HPDE6-E6E7 (cell line): Measurements from ENCODE around the gene PLK5.
"Not testable (repeated sequence)": the region's sequence is repeated elsewhere in the genome, so short reads cannot be mapped to it uniquely, and the experiment has no call there.

ENCODE experiments used
- DNase-seq: peaks from one replicate; pipeline ENCODE4 v3.0.0; 2011; ENCODE audit warnings: missing footprints; ENCODE audit errors: extremely low spot score

Gene PLK5

DNA sequence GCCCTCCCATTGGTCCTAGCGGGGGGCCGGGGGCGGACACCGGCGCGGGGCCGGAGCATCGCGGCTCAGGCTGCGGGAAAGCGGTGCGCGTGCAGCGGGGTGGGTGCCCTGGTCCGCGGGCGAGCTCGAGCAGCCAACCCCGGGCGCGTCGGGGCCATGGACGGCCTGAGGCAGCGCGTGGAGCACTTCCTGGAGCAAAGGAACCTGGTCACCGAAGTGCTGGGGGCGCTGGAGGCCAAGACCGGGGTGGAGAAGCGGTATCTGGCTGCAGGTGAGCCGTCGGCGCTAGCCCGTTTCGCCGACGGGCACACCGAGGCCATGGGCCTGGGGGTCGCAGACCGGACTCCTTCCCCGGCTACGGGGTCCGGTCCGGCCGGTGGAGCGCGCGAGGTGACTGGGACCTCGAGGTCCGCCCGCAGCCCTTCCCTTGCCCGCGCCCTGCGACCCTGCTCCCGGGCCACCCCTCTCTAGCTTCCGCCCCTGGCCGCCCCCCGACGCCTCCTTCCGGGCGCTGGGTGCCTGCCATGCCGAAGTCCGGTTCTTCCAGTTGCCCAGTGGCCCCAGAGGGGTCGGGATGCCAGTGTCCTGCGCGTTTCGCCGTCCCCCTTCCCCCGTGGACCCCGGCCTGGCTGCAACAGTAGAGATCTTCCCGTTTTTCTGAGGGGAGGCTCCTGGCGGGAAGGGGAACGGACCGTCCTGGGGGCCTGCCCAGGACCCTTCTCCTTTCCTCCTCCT is 32.6 kb upstream of the PLK5 start, which contains the start of gene REEP6:
TSS of gene REEP6 (plus strand) at position 68 of the 735 bp plus-strand sequence. CDS start at position 157, 89 bp downstream.
- DNase-seq = no peak

DNA sequence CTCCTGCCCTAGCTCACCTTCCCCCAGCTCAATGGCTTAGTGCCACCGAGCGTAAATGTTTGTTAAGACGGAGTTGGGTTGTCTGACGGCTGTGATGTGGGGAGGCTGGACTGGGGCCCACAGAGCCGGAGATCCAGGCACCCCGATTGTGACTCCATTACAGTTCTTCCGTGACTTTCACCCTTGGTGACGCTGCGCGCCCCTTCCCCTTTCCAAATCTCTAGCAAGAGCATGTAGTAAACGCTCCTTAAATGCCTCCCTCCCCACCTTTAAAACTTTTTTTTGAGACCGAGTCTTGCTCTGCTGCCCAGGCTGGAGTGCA is 32.1 kb upstream of the PLK5 start:
- DNase-seq = no peak

DNA sequence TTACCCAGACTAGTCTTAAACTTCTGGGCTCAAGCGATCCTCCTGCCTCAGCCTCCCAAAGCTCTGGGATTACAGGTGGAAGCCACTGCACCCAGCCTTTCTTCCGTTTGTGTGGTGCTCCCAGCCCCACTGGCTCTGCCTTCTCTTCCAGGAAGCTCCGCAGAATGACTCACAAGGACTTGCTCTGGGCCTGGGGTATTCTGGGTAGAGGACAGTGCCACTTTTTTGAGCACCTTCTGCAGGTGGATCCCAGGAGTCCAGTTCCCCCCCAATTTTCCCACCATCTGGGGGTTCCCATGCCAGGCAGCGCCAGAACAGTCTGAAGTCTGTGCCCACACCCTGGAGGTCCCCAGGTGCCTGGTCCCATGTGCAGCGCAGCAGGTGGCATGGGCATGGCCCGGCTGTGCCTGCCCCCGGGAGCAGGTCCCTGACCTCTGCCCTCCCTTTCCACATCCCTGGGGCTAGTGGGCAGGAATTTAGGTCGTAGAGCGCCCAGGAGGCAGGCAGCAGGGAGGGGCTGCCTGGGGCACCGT is 31.3 kb upstream of the PLK5 start:
- DNase-seq = no peak

DNA sequence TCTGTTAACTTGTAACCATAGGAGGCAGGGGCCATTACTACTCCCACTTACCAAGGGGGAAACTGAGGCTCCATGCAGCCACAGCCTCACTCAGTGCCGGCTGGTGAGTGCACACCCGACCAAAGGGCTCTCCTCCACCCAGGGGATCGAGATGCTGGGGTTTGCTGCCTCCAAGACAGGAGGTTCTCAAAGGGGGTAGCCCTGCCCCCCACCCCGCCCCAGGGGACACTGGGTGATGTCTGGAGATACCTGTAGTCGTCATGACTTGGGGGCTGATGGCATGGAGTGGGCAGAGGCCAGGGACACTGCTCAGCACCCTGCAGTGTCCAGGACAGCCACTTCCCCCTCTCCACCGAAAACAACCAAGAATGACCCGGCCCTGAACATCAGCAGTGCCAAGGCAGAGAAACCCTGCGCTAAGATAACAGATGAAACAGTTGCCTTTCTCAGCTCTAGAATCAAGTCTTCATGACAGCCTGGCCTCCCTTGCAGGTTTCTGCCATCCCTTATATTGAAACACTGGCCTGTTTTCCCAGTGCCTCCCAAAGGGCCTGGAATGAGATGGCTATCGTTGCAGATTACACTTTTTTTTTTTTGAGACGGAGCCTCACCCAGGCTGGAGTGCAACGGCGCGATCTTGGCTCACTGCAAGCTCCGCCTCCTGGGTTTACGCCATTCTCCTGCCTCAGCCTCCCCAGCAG is 29.6 kb upstream of the PLK5 start:
- DNase-seq = no peak

DNA sequence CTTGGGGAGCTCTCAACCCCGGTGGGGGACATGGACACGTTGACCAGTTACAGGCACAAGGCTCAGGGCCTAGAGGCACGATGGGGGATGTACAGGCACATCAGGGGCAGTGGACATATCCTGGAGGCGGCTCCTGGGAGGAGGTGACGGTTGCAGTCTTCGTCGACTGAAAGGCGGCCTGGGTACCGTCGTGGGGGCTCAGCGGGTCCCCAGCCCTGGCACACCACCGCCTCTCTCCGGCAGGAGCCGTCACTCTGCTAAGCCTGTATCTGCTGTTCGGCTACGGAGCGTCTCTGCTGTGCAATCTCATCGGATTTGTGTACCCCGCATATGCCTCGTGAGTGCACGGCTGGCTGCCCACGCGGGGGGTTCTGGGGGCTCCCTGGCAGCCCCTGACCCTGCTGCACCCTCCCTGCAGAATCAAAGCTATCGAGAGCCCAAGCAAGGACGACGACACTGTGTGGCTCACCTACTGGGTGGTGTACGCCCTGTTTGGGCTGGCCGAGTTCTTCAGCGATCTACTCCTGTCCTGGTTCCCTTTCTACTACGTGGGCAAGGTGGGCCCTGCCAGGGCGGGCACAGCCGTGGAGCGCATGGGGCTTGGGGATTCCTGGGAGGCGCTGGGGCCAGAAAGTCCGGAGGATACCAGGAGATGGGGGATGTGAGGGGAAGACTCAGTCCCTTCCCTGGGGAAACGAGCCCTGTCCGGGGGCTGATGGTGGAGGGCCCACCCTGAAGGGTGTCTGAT is 28.7 kb upstream of the PLK5 start:
- DNase-seq = no peak

DNA sequence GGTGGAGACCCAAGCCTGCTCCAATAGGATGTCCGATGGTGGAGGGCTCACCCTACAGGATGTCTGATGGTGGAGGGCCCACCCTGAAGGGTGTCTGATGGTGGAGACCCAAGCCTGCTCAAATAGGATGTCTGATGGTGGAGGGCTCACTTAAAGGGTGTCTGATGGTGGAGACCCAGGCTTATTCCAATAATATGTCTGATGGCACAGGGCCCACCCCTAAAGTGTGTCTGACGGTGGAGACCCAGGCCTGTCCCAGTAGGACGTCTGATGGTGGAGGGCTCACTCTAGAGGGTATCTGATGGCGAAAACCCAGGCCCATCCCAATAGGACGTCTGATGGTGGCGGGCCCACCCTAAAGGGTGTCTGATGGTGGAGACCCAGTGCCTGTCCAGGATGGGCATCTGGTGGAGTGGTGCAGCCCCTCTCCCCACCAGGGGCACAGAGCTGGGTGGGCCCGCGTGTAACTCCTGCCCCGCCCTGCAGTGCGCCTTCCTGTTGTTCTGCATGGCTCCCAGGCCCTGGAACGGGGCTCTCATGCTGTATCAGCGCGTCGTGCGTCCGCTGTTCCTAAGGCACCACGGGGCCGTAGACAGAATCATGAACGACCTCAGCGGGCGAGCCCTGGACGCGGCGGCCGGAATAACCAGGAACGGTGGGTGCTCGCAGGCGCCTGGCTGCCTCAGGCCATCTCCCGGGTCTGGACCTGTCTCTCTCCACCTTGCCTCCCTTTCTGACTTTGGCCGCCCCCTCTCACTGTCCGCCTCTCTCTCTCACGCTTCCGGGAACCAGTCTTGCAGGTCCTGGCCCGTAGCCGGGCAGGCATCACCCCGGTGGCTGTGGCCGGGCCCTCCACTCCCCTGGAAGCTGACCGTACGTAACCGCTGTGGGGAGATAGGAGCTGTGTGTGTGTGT is 27.8 kb upstream of the PLK5 start:
- no peak for DNase-seq

DNA sequence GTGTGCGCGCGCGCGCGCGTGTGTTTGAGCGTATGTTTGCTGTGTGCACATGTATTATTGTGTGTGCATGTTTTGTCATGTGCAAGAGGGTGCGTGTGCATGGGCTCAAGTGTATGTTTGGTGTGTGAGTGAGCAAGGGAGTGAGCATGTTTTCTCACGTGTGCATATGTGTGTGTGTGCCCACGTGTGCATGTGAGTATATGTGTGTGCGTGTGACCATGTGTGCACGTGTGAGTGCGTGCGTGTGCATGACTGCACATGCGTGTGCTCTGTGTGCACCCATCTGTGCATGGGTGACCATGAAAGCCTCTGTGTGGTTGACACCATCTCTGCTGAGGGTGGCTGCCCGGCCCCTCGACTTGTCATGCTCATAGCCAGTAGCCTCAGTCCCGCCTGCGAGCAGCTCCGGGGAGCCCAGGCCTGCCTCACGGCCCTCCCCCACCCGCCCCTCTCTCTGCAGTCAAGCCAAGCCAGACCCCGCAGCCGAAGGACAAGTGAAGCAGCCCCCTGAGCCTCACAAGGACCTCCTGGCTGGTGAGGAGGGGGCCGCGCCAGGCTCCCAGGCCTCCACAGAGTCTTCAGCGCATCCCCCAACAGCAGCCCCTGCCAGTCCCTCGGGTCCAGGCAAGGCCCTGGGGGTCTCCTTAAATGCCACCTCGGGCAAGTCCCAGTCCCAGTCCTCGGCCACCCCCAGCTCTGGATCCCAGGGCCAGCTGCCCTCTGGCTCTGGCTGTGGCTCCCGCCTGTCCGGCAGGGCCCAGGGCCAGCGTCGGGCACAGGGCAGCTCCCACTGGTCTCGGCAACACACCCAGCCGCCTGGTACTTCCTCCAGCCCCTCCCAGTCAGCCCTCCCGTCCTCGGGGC is 26.9 kb upstream of the PLK5 start:
- DNase-seq = no peak

DNA sequence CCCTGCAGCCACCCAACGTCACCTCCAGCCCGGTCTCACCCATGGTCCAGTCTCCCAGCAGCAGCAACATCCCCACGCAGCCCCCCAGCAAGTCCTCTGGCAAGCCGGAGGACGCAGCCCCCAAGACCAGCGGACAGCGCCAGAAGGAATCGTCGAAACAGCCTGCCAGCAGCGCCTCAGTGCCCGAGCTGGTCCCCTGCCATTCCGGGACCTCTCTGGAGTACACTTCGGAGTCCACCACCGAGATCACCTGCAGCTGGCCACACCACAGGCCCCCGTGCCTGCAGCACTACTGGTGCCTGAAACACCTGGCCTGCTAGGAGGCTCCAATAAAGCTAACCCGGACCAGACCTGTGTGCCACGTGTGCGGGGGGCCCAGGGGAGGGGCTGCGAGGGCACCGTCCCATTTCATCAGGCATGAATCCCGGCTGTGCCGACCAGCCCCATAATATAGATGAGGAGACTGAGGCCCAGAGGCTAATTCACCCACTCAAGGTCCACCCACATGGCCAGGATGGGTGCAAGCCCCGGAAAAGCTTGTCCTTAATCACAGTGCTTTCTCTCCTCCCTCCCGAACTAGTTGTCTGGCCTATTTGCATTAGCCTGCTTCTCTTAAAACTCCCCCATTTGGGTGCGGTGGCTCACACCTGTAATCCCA is 26.2 kb upstream of the PLK5 start:
- DNase-seq = no peak

DNA sequence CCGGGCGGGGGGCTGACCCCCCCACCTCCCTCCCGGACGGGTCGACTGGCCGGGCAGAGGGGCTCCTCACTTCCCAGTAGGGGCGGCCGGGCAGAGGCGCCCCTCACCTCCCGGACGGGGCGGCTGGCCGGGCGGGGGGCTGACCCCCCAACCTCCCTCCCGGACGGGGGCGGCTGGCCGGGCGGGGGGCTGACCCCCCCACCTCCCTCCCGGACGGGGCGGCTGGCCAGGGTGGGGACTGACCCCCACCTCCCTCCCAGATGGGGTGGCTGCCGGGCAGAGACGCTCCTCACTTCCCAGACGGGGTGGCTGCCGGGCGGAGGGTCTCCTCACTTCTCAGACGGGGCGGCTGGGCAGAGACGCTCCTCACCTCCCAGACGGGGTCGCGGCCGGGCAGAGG is 24.6 kb upstream of the PLK5 start:
- DNase-seq = not testable (repeated sequence)

DNA sequence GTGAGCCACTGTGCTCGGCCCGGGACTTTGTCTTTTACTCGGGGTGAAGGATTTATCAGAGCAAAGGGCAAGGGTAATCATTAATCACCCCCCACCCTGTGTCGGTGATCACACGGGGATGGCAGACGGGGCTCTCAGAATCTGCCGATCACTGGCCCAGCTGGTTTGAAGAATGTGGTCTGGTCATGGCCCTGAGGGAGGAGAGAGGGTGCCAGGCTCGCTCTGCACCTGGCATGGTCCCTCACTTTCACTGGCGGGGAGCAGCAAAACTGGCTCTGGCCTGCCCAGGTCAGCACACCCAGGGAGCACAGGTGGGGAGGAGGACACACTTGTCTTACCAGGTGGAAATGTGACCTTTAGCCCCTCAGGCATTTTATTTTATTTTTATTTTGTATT is 22.7 kb upstream of the PLK5 start:
- DNase-seq = no peak

DNA sequence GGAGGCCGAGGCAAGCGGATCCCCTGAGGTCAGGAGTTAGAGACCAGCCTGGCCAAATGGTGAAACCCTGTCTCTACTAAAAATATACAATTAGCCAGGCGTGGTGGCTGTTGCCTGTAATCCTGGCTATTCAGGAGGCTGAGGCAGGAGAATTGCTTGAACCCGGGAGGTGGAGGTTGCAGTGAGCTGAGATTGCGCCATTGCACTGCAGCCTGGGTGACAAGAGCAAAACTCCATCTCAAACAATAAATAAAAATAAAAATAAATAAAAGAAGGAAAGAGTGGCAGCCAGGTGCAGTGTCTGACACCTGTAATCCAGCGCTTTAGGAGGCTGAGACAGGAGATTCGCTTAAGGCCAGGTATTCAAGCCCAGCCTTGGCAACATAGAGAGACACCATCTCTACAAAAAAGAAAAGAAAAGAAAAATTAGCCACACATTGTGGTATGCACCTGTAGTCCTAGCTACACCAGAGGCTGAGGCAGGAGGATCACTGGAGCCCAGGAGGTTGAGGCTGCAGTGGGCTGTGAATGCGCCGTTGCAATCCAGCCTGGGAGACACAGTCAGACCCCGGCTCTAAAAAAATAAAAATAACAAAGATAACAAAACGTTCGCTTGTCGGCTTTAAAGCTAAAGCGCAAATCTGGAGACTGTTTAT is 21.3 kb upstream of the PLK5 start:
- DNase-seq = no peak

DNA sequence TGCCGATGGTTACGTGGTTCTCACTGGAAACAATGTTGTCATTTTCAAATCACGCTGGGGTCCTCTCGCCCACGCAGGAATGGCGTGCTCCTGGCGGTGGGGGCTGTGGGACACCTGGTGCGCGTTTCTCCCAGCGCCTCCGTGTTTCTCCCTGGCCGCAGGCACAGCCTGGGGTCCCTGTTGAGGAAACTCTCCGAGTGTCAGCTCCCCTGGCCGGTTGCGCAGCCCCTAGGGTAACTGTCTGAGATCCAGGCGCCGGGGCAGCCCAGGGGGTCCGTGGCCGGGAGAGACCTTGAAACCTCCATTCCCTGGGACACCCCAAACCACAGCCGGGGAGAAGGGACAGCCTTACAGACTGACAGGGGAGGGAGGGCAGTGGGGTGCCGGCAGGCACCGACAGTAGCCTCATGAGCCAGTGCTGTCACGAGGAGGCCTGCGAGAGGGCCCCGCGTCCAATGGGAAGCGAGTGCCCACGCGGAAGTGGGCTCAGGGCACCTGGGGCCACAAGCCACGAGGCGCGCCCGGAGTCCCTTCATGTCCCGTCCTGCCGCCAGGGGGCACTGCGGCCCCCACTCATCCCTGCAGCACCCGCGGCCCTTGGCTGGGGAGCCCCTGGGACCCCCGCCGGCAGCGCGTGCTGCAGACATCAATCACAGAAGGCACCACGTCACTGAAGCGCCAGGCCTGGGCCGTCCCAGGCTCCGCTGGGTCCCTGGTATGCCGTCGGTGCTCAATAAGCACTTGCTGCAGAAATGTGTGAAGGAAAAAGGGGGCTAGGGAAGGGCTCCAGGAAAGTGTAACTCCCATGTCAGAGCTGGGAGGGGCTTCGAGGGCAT is 20.6 kb upstream of the PLK5 start:
- no peak for DNase-seq

DNA sequence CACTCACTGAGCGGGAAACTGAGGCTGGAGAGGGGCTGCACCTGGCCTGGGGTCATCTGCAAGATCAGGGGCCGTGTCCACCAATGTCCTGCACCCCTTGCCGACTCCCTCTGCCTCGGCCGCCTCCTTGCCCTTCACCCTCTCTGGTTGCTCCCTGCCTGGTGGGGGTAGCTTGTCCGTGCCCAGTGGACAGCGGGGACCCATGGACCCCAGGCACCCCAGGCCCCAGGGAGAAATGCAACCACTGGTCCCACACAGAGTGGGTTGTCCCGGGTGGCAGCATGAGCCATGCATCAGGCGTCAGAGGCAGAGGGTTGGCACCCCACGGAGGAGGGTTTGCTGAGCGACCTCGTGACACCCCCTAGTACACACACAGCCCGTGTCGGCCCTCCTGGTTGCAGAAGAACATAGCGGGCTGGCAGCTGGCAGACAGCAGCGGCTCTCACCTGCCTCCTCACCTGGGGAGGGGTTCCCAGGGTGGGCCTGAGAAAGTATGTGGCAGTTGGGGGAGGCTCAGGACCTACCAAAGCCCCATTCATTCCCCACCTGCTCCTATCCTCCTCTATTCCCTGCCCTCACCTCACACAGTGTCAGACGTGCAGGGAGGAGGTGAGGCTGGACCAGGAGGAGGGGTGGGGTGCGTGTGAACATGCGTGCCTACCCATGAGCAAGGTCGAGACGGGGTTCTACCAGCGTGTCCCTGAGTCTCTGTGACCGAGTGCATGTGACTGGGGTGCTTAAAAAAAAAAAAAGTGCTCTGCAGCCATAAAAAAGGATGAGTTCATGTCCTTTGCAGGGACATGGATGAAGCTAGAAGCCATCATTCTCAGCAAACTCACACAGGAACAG is 19.7 kb upstream of the PLK5 start:
- no peak for DNase-seq

DNA sequence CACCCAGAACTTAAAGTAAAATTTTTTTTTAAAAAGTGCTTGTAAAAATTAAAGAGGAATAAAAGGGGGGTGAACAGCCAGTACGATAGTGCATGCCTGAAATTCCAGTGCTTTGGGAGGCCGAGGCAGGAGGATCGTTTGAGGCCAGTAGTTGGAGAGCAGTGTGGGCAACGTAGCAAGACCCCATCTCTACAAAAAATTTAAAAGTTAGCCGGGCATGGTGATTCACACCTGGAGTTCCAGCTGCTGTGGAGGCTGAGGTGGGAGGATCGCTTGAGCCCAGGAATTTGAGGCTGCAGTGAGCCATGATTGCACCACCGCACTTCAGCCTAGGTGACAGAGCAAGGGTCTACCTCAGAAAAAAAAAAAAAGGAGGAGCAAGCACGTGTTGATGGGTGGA is 18.9 kb upstream of the PLK5 start:
- no peak for DNase-seq

DNA sequence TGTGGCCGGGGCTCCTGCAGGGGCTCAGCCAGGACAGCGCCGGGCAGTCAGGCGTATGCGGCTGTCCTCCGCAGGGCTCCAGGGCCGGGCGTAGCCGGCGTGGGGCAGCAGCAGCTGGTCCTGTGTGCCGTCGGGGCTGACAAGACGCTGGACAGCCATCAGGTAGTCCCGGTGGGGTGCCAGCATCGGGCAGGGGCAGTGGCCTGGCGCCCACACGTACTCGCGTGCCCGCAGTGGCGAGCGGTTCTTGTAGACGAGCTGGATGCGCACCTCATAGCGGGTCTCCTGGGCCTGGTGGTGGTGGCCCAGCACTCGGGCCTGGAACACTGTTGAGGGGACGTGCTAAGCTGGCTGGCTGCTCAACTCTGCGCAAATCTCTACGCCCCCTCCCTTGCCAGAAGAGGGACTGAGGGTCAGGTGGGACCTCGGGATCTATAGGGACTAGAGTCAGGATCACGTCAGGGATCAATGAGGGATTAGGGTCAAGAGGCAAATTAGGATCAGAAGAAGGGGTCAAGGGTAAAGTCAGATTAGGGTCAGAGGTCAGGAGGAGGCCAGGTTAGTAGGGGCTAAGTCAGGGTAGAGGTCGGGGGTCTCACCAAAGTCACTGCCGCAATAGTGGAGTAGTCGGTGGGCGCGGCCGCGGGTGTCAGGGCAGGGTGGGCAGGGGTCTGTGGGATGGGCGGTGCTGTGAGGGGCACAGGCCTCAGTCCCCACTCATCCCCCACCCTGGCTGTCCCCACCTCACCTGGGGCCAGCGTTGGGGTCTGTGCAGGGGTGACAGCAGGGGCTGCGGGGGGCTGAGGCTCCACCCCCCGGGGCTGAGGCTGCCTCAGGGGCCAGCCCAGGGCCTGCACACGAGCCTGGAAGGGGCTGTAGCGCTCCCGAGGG is 17.6 kb upstream of the PLK5 start:
- DNase-seq = no peak

DNA sequence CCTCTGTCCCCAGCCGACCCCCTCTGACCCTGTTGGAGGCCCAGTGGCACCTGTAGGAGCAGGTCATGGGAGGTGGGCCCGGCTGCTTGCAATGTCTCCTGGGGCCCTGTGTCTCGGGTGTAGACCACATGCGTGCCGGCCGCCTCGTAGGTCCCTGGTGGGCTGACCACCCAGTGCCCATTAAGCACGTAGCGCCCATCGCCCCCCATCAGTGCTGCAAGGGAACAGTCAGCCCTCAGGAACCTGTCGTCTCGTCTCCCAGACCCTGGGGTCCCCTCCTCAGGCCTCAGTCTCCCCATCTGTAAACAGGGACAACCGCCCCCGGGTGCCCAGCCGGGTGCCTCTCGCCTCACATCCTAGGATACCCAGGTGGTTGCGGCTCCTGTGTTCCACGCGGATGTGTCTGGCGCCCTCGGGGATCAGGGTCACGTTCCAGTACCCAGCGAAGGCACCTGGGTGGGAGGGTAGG is 16.7 kb upstream of the PLK5 start:
- no peak for DNase-seq
